Lower lobe of right lung (tissue), 2 donors: ENCODE measurements around the gene PFKFB2. TPM values are rescaled to one million over a fixed set of nuclear protein-coding genes. Genes with fewer than 3 reads are reported as not detected.

Experiments
- ATAC-seq, 2 donors: fragments of 200-7000 bp; cut with Tn5 transposase; one replicate each; pipeline ENCODE4 v1.9.1; 2020 to 2022; ENCODE audit warnings: mild to moderate bottlenecking in 2 of 2, moderate library complexity in 2 of 2
- DNase-seq: peaks from one replicate; pipeline ENCODE4 v3.0.0-alpha.2; 2020
- H3K27ac ChIP-seq: fragments of 200-600 bp; one replicate; pipeline ENCODE4 v1.8.0; 2022
- H3K27me3 ChIP-seq: fragments of 200-600 bp; one replicate; pipeline ENCODE4 v1.8.0; 2022; ENCODE audit warnings: low read depth
- H3K36me3 ChIP-seq: fragments of 200-600 bp; one replicate; pipeline ENCODE4 v1.8.0; 2022; ENCODE audit warnings: mild to moderate bottlenecking
- H3K4me1 ChIP-seq: fragments of 200-600 bp; one replicate; pipeline ENCODE4 v1.8.0; 2022
- H3K4me3 ChIP-seq: fragments of 200-600 bp; one replicate; pipeline ENCODE4 v1.8.0; 2022; ENCODE audit warnings: mild to moderate bottlenecking
- H3K9me3 ChIP-seq: fragments of 200-600 bp; one replicate; pipeline ENCODE4 v1.8.0; 2022
- CTCF ChIP-seq: fragments of 200-600 bp; IDR thresholded peaks from one replicate; pipeline ENCODE4 v1.8.0; 2022; ENCODE audit warnings: antibody characterized with exemption, mild to moderate bottlenecking
- intact Hi-C: fragments of 100-400 bp; cut with DNase I; formaldehyde crosslinking; loops from one replicate; pipeline ENCODE4 v1.11.0; 2022
- total RNA-seq: library from RNA; stranded (reverse); fragmentation: NEBNext Ultra II Directional; extraction: Animal tissue kit (Norgen Biotek cat#: 25700); gene quantifications from one replicate; pipeline ENCODE4 v1.2.1, GENCODE V29; 2021
- donor health status: DM: no; HTN: yes; CAD: no; lungs with severe emphysema.

The PFKFB2 gene
- total RNA-seq, 1 donor from 2014 or later = 41.5 TPM

- no peak overlapping the region for H3K4me3 ChIP-seq
- intact Hi-C loops = no loop called here
- DNase-seq = no peak
- no peaks in the 10 kb centered on the region for H3K36me3 ChIP-seq
- H3K9me3 ChIP-seq = no peaks in the 10 kb centered on the region
- peaks cover 3% of the 10 kb centered on the region for H3K27me3 ChIP-seq
- ATAC-seq = no peak
- H3K4me1 ChIP-seq = peaks cover 23% of the 10 kb centered on the region
- no peak overlapping the region for H3K27ac ChIP-seq
- TF ChIP-seq CTCF = no peak
These were observed 37.3 kb upstream of the PFKFB2 start for GRCh38 chr1:207015791-207016190.

GRCh38 chr1:207017615-207018559, 35.2 kb upstream of the PFKFB2 start:
- H3K36me3 ChIP-seq = peaks cover 4% of the 10 kb centered on the region
- no peak overlapping the region for H3K27ac ChIP-seq
- ATAC-seq (peak; percentile 54 to 62), DNase-seq (peak; percentile 63)
- peaks cover under 1% of the 10 kb centered on the region for H3K27me3 ChIP-seq
- H3K4me1 ChIP-seq = peaks cover 29% of the 10 kb centered on the region
- TF ChIP-seq CTCF = no peak
- H3K4me3 ChIP-seq = no peak overlapping the region
- intact Hi-C loops = no loop called here
- H3K9me3 ChIP-seq = no peaks in the 10 kb centered on the region

- Histone ChIP-seq H3K27ac (peak overlapping the region; percentile 68), H3K9me3 (no peaks in the 10 kb centered on the region)
These were observed 34.4 kb upstream of the PFKFB2 start for GRCh38 chr1:207018707-207019106.

GRCh38 chr1:207019161-207019560, 33.9 kb upstream of the PFKFB2 start:
- H3K4me3 ChIP-seq = no peak overlapping the region
- no peak for TF ChIP-seq CTCF
- H3K27me3 ChIP-seq = no peaks in the 10 kb centered on the region
- peak overlapping the region; percentile 68 for H3K27ac ChIP-seq
- ATAC-seq = peak in 1 of 2 donors; percentile 5
- H3K4me1 ChIP-seq = peaks cover 41% of the 10 kb centered on the region
- intact Hi-C loops = no loop called here
- no peaks in the 10 kb centered on the region for H3K9me3 ChIP-seq
- DNase-seq = no peak
- peaks cover 4% of the 10 kb centered on the region for H3K36me3 ChIP-seq

More at GRCh38 chr1:207018707-207019106, 34.4 kb upstream of the PFKFB2 start:
- ATAC-seq = no peak
- DNase-seq = no peak
- H3K36me3 ChIP-seq = peaks cover 4% of the 10 kb centered on the region
- intact Hi-C loops = no loop called here
- no peak for TF ChIP-seq CTCF
- H3K4me3 ChIP-seq = no peak overlapping the region
- H3K4me1 ChIP-seq = peaks cover 36% of the 10 kb centered on the region
- H3K27me3 ChIP-seq = no peaks in the 10 kb centered on the region

- intact Hi-C loops = no loop called here
- DNase-seq (no peak), ATAC-seq (no peak)
- H3K36me3 ChIP-seq = peaks cover 9% of the 10 kb centered on the region
- no peaks in the 10 kb centered on the region for H3K9me3 ChIP-seq
- H3K4me3 ChIP-seq = no peak overlapping the region
- no peaks in the 10 kb centered on the region for H3K27me3 ChIP-seq
- no peak for TF ChIP-seq CTCF
- H3K27ac ChIP-seq = peak overlapping the region; percentile 68
- H3K4me1 ChIP-seq = peaks cover 46% of the 10 kb centered on the region
These were observed 33.4 kb upstream of the PFKFB2 start for GRCh38 chr1:207019661-207020060.
